ENCODE results near the gene PTPN23.
"Not testable (repeated sequence)": the region's sequence is repeated elsewhere in the genome, so short reads cannot be mapped to it uniquely, and the experiment has no call there.

The PTPN23 gene

GRCh38 chr3:47380601-47381316 is at the start of gene PTPN23:
Gene PTPN23 (plus strand): TSS chr3:47381021. CDS start chr3:47381097, 76 bp downstream.
- peak; percentile 97 to 99 for DNase-seq

GRCh38 chr3:47333907-47334306 is 46.9 kb upstream of the PTPN23 start:
- no peak for DNase-seq

GRCh38 chr3:47337656-47338055 is 43.2 kb upstream of the PTPN23 start:
- no peak for DNase-seq

- no peak for DNase-seq
Observed at GRCh38 chr3:47339951-47340350, 40.9 kb upstream of the PTPN23 start.

- DNase-seq, result no peak
Observed at GRCh38 chr3:47340866-47341265, 40.0 kb upstream of the PTPN23 start.

- DNase-seq, result no peak
Observed at GRCh38 chr3:47342151-47342550, 38.7 kb upstream of the PTPN23 start.

- no peak for DNase-seq
Observed at GRCh38 chr3:47342812-47343211, 38.0 kb upstream of the PTPN23 start.

GRCh38 chr3:47343471-47343971 is 37.3 kb upstream of the PTPN23 start:
- DNase-seq, result no peak

GRCh38 chr3:47344971-47345370 is 35.9 kb upstream of the PTPN23 start:
- DNase-seq, result no peak

- DNase-seq, result no peak
Observed at GRCh38 chr3:47347217-47347801, 33.5 kb upstream of the PTPN23 start.

GRCh38 chr3:47348411-47349154 is 32.2 kb upstream of the PTPN23 start:
- DNase-seq, result no peak

GRCh38 chr3:47355010-47355409 is 25.8 kb upstream of the PTPN23 start:
- no peak for DNase-seq

- no peak for DNase-seq
Observed at GRCh38 chr3:47356201-47356600, 24.6 kb upstream of the PTPN23 start.

- no peak for DNase-seq
Observed at GRCh38 chr3:47359323-47359722, 21.5 kb upstream of the PTPN23 start.

GRCh38 chr3:47360110-47360517 is 20.7 kb upstream of the PTPN23 start:
- DNase-seq, result not testable (repeated sequence)

- no peak for DNase-seq
Observed at GRCh38 chr3:47362701-47363100, 18.1 kb upstream of the PTPN23 start.

GRCh38 chr3:47365213-47366153 is 15.3 kb upstream of the PTPN23 start:
- no peak for DNase-seq

- DNase-seq, result no peak
Observed at GRCh38 chr3:47366833-47367232, 14.0 kb upstream of the PTPN23 start.

- DNase-seq, result no peak
Observed at GRCh38 chr3:47367631-47368030, 13.2 kb upstream of the PTPN23 start.

GRCh38 chr3:47370020-47370419 is 10.8 kb upstream of the PTPN23 start:
- not testable (repeated sequence) for DNase-seq

- DNase-seq, result no peak
Observed at GRCh38 chr3:47370887-47371697, 9.7 kb upstream of the PTPN23 start.

GRCh38 chr3:47374587-47374986 is 6.2 kb upstream of the PTPN23 start:
- DNase-seq, result no peak

Measured in bone marrow (tissue), 2 donors.